Adrenal gland (tissue), 12 donors: ENCODE results near the gene PLXNA4. TPM values are rescaled to one million over a fixed set of nuclear protein-coding genes. Genes with fewer than 3 reads are reported as not detected.

ENCODE experiments used
- DNase-seq, 7 donors: peaks; one replicate each; pipeline ENCODE4 v3.0.0-alpha.2; 2019 to 2020
- H3K27ac ChIP-seq, 5 donors: fragments of 200-600 bp; sonication (generic) in 4 of 5; 1 replicate in 3 of 5; 2 replicates in 2 of 5; pipeline versions ENCODE4 v1.5.1 to v1.8.0; 2016 to 2020; ENCODE audit warnings: mild to moderate bottlenecking in 1 of 5
- H3K27me3 ChIP-seq: fragments of 200-600 bp; 2 replicates; pipeline ENCODE4 v1.8.0; 2021
- H3K36me3 ChIP-seq, 2 donors: fragments of 200-600 bp; replicated peaks in 1 of 2; 1 replicate in 1 of 2; 2 replicates in 1 of 2; pipeline versions ENCODE4 v1.5.1 to v1.8.0; 2018 to 2022
- H3K4me1 ChIP-seq, 2 donors: fragments of 200-600 bp; replicated peaks in 1 of 2; 1 replicate in 1 of 2; 2 replicates in 1 of 2; pipeline versions ENCODE4 v1.5.1 to v1.8.0; 2018 to 2021
- H3K4me3 ChIP-seq, 4 donors: fragments of 200-600 bp; sonication (generic) in 3 of 4; one replicate each; pipeline ENCODE4 v1.5.1; 2016 to 2018
- H3K9me3 ChIP-seq, 3 donors: fragments of 200-600 bp; sonication (generic) in 1 of 3; replicated peaks in 1 of 3; 1 replicate in 2 of 3; 2 replicates in 1 of 3; pipeline versions ENCODE4 v1.5.1 to v1.8.0; 2016 to 2021
- POLR2A ChIP-seq, 2 donors: fragments of 450-650 bp; IDR thresholded peaks; one replicate each; pipeline ENCODE4 v1.6.1; 2017; ENCODE audit warnings: antibody characterized with exemption in 2 of 2, mild to moderate bottlenecking in 2 of 2, moderate library complexity in 1 of 2
- WGBS, 4 donors: extraction: QIAGEN DNeasy Blood & Tissue Kit in 2 of 4; methylation state at CpG; one replicate each; pipeline versions ENCODE4 v1.1.5 to v1.1.7; 2013 to 2017; 5-methylcytosine and 5-hydroxymethylcytosine counted together
- intact Hi-C, 2 donors: fragments of 100-400 bp; cut with DNase I; formaldehyde crosslinking; loops; one replicate each; pipeline versions ENCODE4 v1.14.1 to v1.15.0; 2022 to 2023
- polyA plus RNA-seq, 3 donors: library from polyadenylated mRNA; stranded (reverse); fragments of 200-250 nt in 2 of 3; fragments of 350-450 nt in 1 of 3; fragmentation: Illumina TruSeq in 1 of 3; extraction: RNeasy Lipid Tissue Mini Kit (QIAGEN cat#74804) in 1 of 3; gene quantifications; one replicate each; pipeline ENCODE4 v1.2.3, GENCODE V29; 2013 to 2014
- total RNA-seq, 9 donors: library from RNA; depleted of rRNA in 4 of 9; stranded (reverse); fragments of >200 nt in 4 of 9; fragments of 120-200 nt in 1 of 9; fragmentation: NEBNext Ultra II Directional in 1 of 9; extraction: Animal tissue kit (Norgen Biotek cat#: 25700) in 1 of 9; gene quantifications; one replicate each; pipeline versions ENCODE4 v1.1.0 to v1.2.4, GENCODE V29; 2013 to 2023
- TF ChIP-seq, protein P1 (sequence below), 6 experiments: fragments of 450-650 bp in 4 of 6; fragments of 200-600 bp in 2 of 6; sonication (generic) in 1 of 6; IDR thresholded peaks; 1 replicate in 5 of 6; 2 replicates in 1 of 6; pipeline versions ENCODE4 v1.5.1 to v1.8.0; 2016 to 2021; ENCODE audit warnings: antibody characterized with exemption in 6 of 6, mild to moderate bottlenecking in 2 of 6, moderate library complexity in 1 of 6
- donor health status: healthy with polysubstance abuse.
- donor health status: Bipolar disorder and iron deficiency.
- donor health status: DM: yes; HTN: yes; CAD: no.
- donor health status: DM: no; HTN: no; CAD: no.
- donor health status: DM: no; HTN: no; CAD: no.
- donor health status: DM: yes; HTN: yes; CAD: no.

Gene PLXNA4
- total and polyA plus RNA-seq, 12 donors, result 0.99 to 10.7 (median 3.6) TPM

DNA sequence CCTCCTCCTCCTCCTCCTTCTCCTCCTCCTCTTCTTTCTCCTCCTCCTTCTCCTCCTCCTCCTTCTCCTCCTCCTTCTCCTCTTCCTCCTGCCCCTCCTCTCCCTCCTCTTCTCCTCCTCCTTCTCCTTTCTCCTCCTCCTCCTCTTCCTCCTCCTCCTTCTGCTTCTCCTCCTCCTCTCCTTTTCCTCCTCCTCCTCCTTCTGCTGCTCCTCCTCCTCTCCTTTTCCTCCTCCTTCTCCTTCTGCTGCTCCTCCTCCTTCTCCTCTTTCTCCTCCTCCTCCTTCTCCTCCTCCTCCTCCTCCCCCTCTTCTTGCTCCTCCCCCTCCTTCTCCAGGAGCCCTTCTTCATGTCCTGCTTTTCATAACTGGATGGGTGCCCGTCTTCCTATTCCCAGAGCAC is 12.2 kb downstream of the PLXNA4 start:
- no peaks in the 10 kb centered on the region for H3K9me3 ChIP-seq
- no peak for DNase-seq
- WGBS, 4 donors, result 51 to 74% (median 67%) methylated on average over 1 of the region's 1 CpG
- no peak overlapping the region for H3K4me3 ChIP-seq
- H3K4me1 ChIP-seq, result no peaks in the 10 kb centered on the region
- no peak for TF ChIP-seq POLR2A (IDR thresholded peaks at IDR 0.05)
- TF ChIP-seq, protein P1, sequence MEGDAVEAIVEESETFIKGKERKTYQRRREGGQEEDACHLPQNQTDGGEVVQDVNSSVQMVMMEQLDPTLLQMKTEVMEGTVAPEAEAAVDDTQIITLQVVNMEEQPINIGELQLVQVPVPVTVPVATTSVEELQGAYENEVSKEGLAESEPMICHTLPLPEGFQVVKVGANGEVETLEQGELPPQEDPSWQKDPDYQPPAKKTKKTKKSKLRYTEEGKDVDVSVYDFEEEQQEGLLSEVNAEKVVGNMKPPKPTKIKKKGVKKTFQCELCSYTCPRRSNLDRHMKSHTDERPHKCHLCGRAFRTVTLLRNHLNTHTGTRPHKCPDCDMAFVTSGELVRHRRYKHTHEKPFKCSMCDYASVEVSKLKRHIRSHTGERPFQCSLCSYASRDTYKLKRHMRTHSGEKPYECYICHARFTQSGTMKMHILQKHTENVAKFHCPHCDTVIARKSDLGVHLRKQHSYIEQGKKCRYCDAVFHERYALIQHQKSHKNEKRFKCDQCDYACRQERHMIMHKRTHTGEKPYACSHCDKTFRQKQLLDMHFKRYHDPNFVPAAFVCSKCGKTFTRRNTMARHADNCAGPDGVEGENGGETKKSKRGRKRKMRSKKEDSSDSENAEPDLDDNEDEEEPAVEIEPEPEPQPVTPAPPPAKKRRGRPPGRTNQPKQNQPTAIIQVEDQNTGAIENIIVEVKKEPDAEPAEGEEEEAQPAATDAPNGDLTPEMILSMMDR (IDR thresholded peaks at IDR 0.05), result no peak
- H3K27me3 ChIP-seq, result peaks cover 4% of the 10 kb centered on the region
- no peak overlapping the region for H3K27ac ChIP-seq
- no peaks in the 10 kb centered on the region for H3K36me3 ChIP-seq
- intact Hi-C loops, result no loop called here

DNA sequence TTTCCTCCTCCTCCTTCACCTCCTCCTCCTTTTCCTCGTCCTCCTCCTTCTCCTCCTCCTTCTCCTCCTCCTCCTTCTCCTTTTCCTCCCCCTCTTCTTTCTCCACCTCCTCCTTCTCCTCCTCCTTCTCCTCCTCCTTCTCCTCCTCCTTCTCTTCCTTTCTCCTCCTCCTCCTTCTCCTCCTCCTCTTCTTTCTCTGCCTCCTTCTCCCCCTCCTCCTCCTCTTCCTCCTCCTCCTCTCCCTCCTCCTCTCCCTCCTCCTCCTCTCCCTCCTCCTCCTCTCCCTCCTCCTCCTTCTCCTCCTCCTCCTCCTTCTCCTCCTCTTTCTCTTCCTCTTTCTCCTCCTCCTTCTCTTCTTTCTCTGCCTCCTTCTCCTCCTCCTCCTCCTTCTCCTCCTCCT is 13.6 kb downstream of the PLXNA4 start:
- no peaks in the 10 kb centered on the region for H3K9me3 ChIP-seq

DNA sequence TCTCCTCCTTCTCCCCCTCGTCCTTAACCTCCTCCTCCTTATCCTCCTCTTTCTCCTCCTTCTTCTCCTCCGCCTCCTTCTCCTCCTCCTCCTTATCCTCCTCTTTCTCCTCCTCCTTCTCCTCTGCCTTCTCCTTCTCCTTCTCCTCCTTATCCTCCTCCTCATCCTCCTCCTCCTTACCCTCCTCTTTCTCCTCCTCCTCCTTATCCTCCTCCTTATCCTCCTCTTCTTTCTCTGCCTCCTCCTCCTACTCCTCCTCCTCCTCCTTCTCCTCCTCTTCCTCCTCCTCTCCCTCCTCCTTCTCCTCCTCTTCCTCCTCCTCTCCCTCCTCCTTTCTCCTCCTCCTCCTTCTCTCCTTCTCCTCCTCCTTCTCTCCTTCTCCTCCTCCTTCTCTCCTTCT is 14.5 kb downstream of the PLXNA4 start:
- TF ChIP-seq, protein P1 (IDR thresholded peaks at IDR 0.05), result no peak
- TF ChIP-seq POLR2A (IDR thresholded peaks at IDR 0.05), result no peak
- intact Hi-C loops, result no loop called here
- Histone ChIP-seq H3K27ac (no peak overlapping the region), H3K36me3 (no peaks in the 10 kb centered on the region), H3K4me1 (no peaks in the 10 kb centered on the region), H3K9me3 (no peaks in the 10 kb centered on the region), H3K4me3 (no peak overlapping the region), H3K27me3 (peaks cover 4% of the 10 kb centered on the region)
- no peak for DNase-seq
- 61 to 79% (median 70%) methylated on average over 2 of the region's 2 CpGs for WGBS, 4 donors

More for the DNA sequence above, 13.6 kb downstream of the PLXNA4 start:
- WGBS, 4 donors, result 31 to 56% (median 44%) methylated on average over 1 of the region's 1 CpG
- no peak overlapping the region for H3K27ac ChIP-seq
- TF ChIP-seq, protein P1 (IDR thresholded peaks at IDR 0.05), result no peak
- TF ChIP-seq POLR2A (IDR thresholded peaks at IDR 0.05), result no peak
- peaks cover 4% of the 10 kb centered on the region for H3K27me3 ChIP-seq
- no peak for DNase-seq
- no peaks in the 10 kb centered on the region for H3K36me3 ChIP-seq
- intact Hi-C loops, result no loop called here
- no peaks in the 10 kb centered on the region for H3K4me1 ChIP-seq
- H3K4me3 ChIP-seq, result no peak overlapping the region

DNA sequence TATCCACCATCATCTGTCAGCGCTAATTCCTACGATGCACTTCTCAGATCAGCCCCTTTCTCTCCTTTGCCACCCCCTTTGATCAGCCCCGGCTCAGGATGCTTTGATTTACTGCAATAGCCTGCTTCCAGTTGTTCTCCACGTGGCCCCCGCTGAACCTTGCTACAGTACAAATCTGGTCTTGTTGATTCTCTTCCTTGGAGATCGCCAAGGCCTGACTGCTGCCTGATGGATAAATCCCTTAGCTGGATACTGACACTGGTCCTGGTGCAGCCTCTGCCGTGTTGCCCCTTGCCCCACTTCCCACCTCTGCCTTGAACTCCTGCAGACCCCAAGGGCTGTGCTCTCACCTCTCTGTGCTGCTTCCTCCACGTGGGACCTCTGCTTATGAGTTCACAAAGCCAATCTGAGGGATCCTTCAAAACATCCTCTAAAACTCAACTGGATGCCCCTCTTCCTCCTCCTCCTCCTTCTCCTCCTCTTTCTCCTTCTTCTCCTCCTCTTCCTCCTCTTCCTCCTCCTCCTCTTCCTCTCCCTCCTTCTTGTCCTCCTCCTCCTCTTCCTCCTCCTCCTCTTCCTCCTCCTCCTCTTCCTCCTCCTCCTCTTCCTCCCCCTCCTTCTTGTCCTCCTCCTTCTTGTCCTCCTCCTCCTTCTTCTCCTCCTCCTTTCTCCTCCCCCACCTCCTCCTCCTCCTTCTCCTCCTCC is 15.3 kb downstream of the PLXNA4 start:
- no peak overlapping the region for H3K27ac ChIP-seq
- TF ChIP-seq POLR2A (IDR thresholded peaks at IDR 0.05), result no peak
- TF ChIP-seq, protein P1 (IDR thresholded peaks at IDR 0.05), result no peak
- 70 to 79% (median 73%) methylated on average over 8 of the region's 8 CpGs for WGBS, 4 donors
- no peak overlapping the region for H3K4me3 ChIP-seq
- H3K9me3 ChIP-seq, result no peaks in the 10 kb centered on the region
- no peaks in the 10 kb centered on the region for H3K36me3 ChIP-seq
- intact Hi-C loops, result no loop called here
- no peak for DNase-seq
- peaks cover 4% of the 10 kb centered on the region for H3K27me3 ChIP-seq
- no peaks in the 10 kb centered on the region for H3K4me1 ChIP-seq
